Astrocyte (in vitro differentiated cells and primary cell): ENCODE data around the gene PPARG. TPM values are rescaled to one million over a fixed set of nuclear protein-coding genes. Genes with fewer than 3 reads are reported as not detected.
"Not testable (repeated sequence)": the region's sequence is repeated elsewhere in the genome, so short reads cannot be mapped to it uniquely, and the experiment has no call there.

ENCODE experiments used
- DNase-seq: peaks from one replicate; pipeline ENCODE4 v3.0.0-alpha.2; 2010; ENCODE audit warnings: low read depth
- FAIRE-seq: peaks from 2 replicates; lab custom pipeline; 2011; peaks lifted over from hg19 to GRCh38; lab: Jason Lieb, UNC
- H2AFZ ChIP-seq: 2 replicates; pipeline ENCODE4 v1.6.0; 2012; ENCODE audit warnings: low read depth, low read length, inconsistent platforms
- H3K27ac ChIP-seq: 2 replicates; pipeline ENCODE4 v1.5.1; 2011; ENCODE audit warnings: low read depth, low read length, inconsistent platforms
- H3K27me3 ChIP-seq: 2 replicates; pipeline ENCODE4 v1.6.0; 2011; ENCODE audit warnings: low read length, inconsistent platforms; ENCODE audit not compliant: insufficient read depth
- H3K36me3 ChIP-seq: 2 replicates; pipeline ENCODE4 v1.5.1; 2011; ENCODE audit warnings: low read length, inconsistent platforms; ENCODE audit not compliant: insufficient read depth
- H3K4me1 ChIP-seq: 2 replicates; pipeline ENCODE4 v1.5.1; 2011; ENCODE audit warnings: low read length, inconsistent platforms; ENCODE audit not compliant: insufficient read depth
- H3K4me2 ChIP-seq: 2 replicates; pipeline ENCODE4 v1.6.0; 2012; ENCODE audit warnings: low read length, inconsistent platforms
- H3K4me3 ChIP-seq: 2 replicates; pipeline ENCODE4 v1.5.1; 2011; ENCODE audit warnings: low read depth, mild to moderate bottlenecking, low read length, inconsistent platforms; ENCODE audit not compliant: insufficient read depth
- H3K79me2 ChIP-seq: 2 replicates; pipeline ENCODE4 v1.6.0; 2012; ENCODE audit warnings: mild to moderate bottlenecking, low read length, inconsistent platforms; ENCODE audit not compliant: insufficient read depth
- H3K9ac ChIP-seq: 2 replicates; pipeline ENCODE4 v1.6.0; 2012; ENCODE audit warnings: mild to moderate bottlenecking, low read length, inconsistent platforms
- H3K9me3 ChIP-seq: 2 replicates; pipeline ENCODE4 v1.5.1; 2012; ENCODE audit warnings: low read depth, mild to moderate bottlenecking, low read length, inconsistent platforms; ENCODE audit not compliant: insufficient read depth
- H4K20me1 ChIP-seq: 2 replicates; pipeline ENCODE4 v1.6.0; 2012; ENCODE audit warnings: low read length, inconsistent platforms; ENCODE audit not compliant: insufficient read depth
- H3K27ac Mint-ChIP-seq: one replicate; pipeline ENCODE4 v1.8.0; 2021; ENCODE audit warnings: mild to moderate bottlenecking, mixed read lengths; ENCODE audit not compliant: unreplicated experiment
- H3K27me3 Mint-ChIP-seq: one replicate; pipeline ENCODE4 v1.8.0; 2021; ENCODE audit warnings: low read depth, mixed read lengths; ENCODE audit not compliant: unreplicated experiment
- H3K36me3 Mint-ChIP-seq: one replicate; pipeline ENCODE4 v1.8.0; 2021; ENCODE audit warnings: low read depth, mixed read lengths; ENCODE audit not compliant: unreplicated experiment
- H3K4me1 Mint-ChIP-seq: one replicate; pipeline ENCODE4 v1.8.0; 2021; ENCODE audit warnings: low read depth, mixed read lengths; ENCODE audit not compliant: unreplicated experiment
- H3K4me3 Mint-ChIP-seq: one replicate; pipeline ENCODE4 v1.8.0; 2021; ENCODE audit warnings: mild to moderate bottlenecking, moderate library complexity, mixed read lengths; ENCODE audit not compliant: unreplicated experiment
- H3K9me3 Mint-ChIP-seq: one replicate; pipeline ENCODE4 v1.8.0; 2021; ENCODE audit warnings: mild to moderate bottlenecking, mixed read lengths; ENCODE audit not compliant: unreplicated experiment
- EZH2 ChIP-seq: IDR thresholded peaks from 2 replicates; pipeline ENCODE4 v1.6.1; 2012; ENCODE audit warnings: mild to moderate bottlenecking, low read length, inconsistent platforms; ENCODE audit not compliant: insufficient read depth
- total RNA-seq: library from RNA; stranded (reverse); gene quantifications from 2 replicates; pipeline ENCODE4 v1.2.1, GENCODE V29; 2021
- TF ChIP-seq, protein P1 (sequence below): IDR thresholded peaks from 2 replicates; pipeline ENCODE4 v1.5.1; 2011; ENCODE audit warnings: low read depth, mild to moderate bottlenecking, inconsistent platforms, low read length, moderate library complexity; ENCODE audit not compliant: insufficient read depth

PPARG gene
- total RNA-seq, 1 donor from 2014 or later: 4.4 TPM

DNA sequence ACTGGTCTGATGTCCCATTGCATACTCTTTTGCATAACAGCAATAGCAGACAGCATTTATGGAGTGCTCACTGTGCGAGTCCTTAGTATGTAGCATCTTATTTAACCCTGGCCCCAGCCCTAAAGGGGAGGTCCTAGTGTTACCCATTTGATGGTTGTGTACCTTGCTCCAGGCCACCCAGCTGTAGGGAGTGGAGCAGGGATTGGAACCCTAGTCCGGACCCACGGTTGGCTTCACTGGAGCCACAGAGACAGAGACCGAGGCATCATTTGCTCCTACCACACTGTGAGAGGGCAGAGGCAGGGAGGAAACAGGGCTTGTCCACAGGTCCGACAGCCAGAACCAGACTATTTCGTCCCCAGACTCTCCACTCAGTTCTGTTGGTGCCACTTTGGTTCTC lies 179.4 kb downstream of the PPARG start:
- no peaks in the 10 kb centered on the region for H3K9me3 Mint-ChIP-seq
- peaks cover 6% of the 10 kb centered on the region for H3K4me1 ChIP-seq
- H3K4me1 Mint-ChIP-seq: no peaks in the 10 kb centered on the region
- no peaks in the 10 kb centered on the region for H3K9me3 ChIP-seq
- no peak overlapping the region for H3K27ac Mint-ChIP-seq
- no peak for TF ChIP-seq EZH2
- H3K36me3 ChIP-seq: no peaks in the 10 kb centered on the region
- H3K36me3 Mint-ChIP-seq: peaks cover 2% of the 10 kb centered on the region
- FAIRE-seq: no peak
- no peak overlapping the region for H3K9ac ChIP-seq
- DNase-seq: no peak
- no peaks in the 10 kb centered on the region for H3K79me2 ChIP-seq
- H3K27ac ChIP-seq: no peak overlapping the region
- H2AFZ ChIP-seq: no peak overlapping the region
- peaks cover 11% of the 10 kb centered on the region for H3K27me3 Mint-ChIP-seq
- H3K27me3 ChIP-seq: no peaks in the 10 kb centered on the region
- H3K4me2 ChIP-seq: no peak overlapping the region
- H3K4me3 ChIP-seq: no peak overlapping the region
- H4K20me1 ChIP-seq: no peaks in the 10 kb centered on the region
- H3K4me3 Mint-ChIP-seq: no peak overlapping the region

DNA sequence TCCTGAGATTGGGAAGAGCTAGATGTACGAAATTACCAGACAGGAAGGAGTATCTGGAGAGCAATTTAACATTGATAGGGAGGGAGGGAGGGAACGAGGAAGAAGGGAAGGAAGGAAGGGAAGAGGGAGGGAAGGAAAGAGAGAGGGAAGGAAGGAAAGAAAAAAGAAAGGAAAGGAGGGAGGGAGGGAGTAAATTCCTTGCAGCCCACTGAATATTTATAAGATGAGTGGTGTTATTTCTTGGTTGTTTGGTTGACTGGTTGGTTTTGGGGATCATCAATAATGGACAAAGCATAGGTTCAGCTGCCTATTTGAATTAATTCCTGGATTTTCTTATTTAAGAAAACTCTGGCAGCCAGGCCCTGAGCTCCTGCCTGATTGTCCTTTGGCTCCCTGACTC lies 179.9 kb downstream of the PPARG start:
- Histone ChIP-seq H3K79me2 (no peaks in the 10 kb centered on the region), H3K27me3 (no peaks in the 10 kb centered on the region), H2AFZ (no peak overlapping the region), H3K4me2 (peak overlapping the region; percentile 15), H3K27ac (no peak overlapping the region), H4K20me1 (no peaks in the 10 kb centered on the region), H3K9ac (no peak overlapping the region), H3K36me3 (no peaks in the 10 kb centered on the region), H3K9me3 (no peaks in the 10 kb centered on the region), H3K4me3 (no peak overlapping the region), H3K4me1 (peaks cover 6% of the 10 kb centered on the region)
- H3K27ac Mint-ChIP-seq: no peak overlapping the region
- H3K4me3 Mint-ChIP-seq: no peak overlapping the region
- peaks cover 12% of the 10 kb centered on the region for H3K27me3 Mint-ChIP-seq
- no peak for FAIRE-seq
- peaks cover 2% of the 10 kb centered on the region for H3K36me3 Mint-ChIP-seq
- no peaks in the 10 kb centered on the region for H3K9me3 Mint-ChIP-seq
- peak; percentile 31 for DNase-seq
- no peaks in the 10 kb centered on the region for H3K4me1 Mint-ChIP-seq
- TF ChIP-seq, protein P1, sequence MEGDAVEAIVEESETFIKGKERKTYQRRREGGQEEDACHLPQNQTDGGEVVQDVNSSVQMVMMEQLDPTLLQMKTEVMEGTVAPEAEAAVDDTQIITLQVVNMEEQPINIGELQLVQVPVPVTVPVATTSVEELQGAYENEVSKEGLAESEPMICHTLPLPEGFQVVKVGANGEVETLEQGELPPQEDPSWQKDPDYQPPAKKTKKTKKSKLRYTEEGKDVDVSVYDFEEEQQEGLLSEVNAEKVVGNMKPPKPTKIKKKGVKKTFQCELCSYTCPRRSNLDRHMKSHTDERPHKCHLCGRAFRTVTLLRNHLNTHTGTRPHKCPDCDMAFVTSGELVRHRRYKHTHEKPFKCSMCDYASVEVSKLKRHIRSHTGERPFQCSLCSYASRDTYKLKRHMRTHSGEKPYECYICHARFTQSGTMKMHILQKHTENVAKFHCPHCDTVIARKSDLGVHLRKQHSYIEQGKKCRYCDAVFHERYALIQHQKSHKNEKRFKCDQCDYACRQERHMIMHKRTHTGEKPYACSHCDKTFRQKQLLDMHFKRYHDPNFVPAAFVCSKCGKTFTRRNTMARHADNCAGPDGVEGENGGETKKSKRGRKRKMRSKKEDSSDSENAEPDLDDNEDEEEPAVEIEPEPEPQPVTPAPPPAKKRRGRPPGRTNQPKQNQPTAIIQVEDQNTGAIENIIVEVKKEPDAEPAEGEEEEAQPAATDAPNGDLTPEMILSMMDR: no peak
- TF ChIP-seq EZH2: no peak

DNA sequence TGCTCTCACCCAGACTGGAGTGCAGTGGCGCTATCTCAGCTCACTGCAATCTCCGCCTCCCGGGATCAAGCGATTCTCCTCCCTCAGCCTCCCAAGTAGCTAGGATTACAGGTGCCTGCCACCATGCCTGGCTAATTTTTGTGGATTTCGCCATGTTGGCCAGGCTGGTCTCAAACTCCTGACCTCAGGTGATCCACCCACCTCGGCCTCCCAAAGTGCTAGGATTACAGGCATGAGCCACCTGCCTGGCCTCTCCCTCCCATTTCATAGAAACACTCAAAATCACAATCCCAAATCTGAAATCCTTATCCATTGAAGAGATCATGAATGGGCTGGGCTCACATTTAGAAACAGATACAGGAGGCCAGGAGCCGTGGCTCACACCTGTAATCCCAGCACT lies 180.4 kb downstream of the PPARG start:
- H3K36me3 Mint-ChIP-seq, FAIRE-seq, H3K9me3 ChIP-seq, DNase-seq, H3K4me1 ChIP-seq, H3K4me3 Mint-ChIP-seq, H3K79me2 ChIP-seq, H3K27ac Mint-ChIP-seq, H3K4me3 ChIP-seq, H3K9ac ChIP-seq, H2AFZ ChIP-seq, H3K27ac ChIP-seq, H3K27me3 Mint-ChIP-seq, H3K4me2 ChIP-seq, H3K4me1 Mint-ChIP-seq, H3K27me3 ChIP-seq, H3K9me3 Mint-ChIP-seq, H4K20me1 ChIP-seq, H3K36me3 ChIP-seq: not testable (repeated sequence)
